ENCODE results near the gene DNM2. TPM values are rescaled to one million over a fixed set of nuclear protein-coding genes. Genes with fewer than 3 reads are reported as not detected.

The DNM2 gene
- total and polyA plus RNA-seq, 9 of the 15 experiments (the other 6 are each of a cell fraction or from before 2014, with no cell fraction given): 2.2 to 161 (median 72.6) TPM

- TF ChIP-seq ZNF407 (IDR thresholded peaks at IDR 0.05; ENCODE audit: low read depth): no peak
- TF ChIP-seq ZFP36 (IDR thresholded peaks at IDR 0.05; ENCODE audit: low read depth, low read length, partially characterized antibody): no peak
- TF ChIP-seq SMC3 (conservative IDR thresholded peaks at IDR 0.05; ENCODE audit: insufficient read depth, low read depth, low read length): 0 out of 2 replicates have a peak, but pooled peaks have one; percentile 39
- TF ChIP-seq ID3 (CRISPR knock-in tag; IDR thresholded peaks at IDR 0.05): no peak
- no peak for TF ChIP-seq ID3 (tag; IDR thresholded peaks at IDR 0.05)
Observed at GRCh38 chr19:10699650-10700335, 18.1 kb upstream of the DNM2 start (continued).
